ENCODE measurements around the gene KAT7.

KAT7 gene

GRCh38 chr17:49848019-49848473 lies 59.6 kb downstream of the KAT7 start, which contains the start of gene TAC4:
Gene TAC4, minus strand, starts transcription at chr17:49848069. Its CDS starts 52 bp downstream, at chr17:49848017.
- TF ChIP-seq CTCF (conservative IDR thresholded peaks at IDR 0.05; ENCODE audit: low read depth): no peak
- H3K27ac ChIP-seq: no peak within 1 kb of the TSS
- CTCF ChIA-PET: interaction anchor here (0.5 kb wide), 1 partner anchor 292 kb away, joined by 3 read pairs; no protein-coding TSS in a partner anchor
- no peak for DNase-seq (ENCODE audit: low spot score)
- POLR2A ChIA-PET (ENCODE audit: low non-redundant PET): interaction anchor here (0.7 kb wide), 1 partner anchor 208 kb away, joined by 3 read pairs; the partner anchor contains the start of gene ITGA3

- no peak overlapping the region for H3K27ac ChIP-seq
- DNase-seq (ENCODE audit: low spot score): no peak
- TF ChIP-seq CTCF (conservative IDR thresholded peaks at IDR 0.05; ENCODE audit: low read depth): no peak
- ChIA-PET POLR2A (ENCODE audit: low non-redundant PET) (no interaction called here), CTCF (no interaction called here)
These were observed 60.3 kb downstream of the KAT7 start for GRCh38 chr17:49848739-49849138.

- no peak overlapping the region for H3K27ac ChIP-seq
- ChIA-PET CTCF (interaction anchor here (0.5 to 1.1 kb wide), 2 partner anchors 39 to 102 kb away, joined by 3 to 4 read pairs; no protein-coding TSS in a partner anchor), POLR2A (ENCODE audit: low non-redundant PET) (no interaction called here)
- TF ChIP-seq CTCF (conservative IDR thresholded peaks at IDR 0.05; ENCODE audit: low read depth): no peak
- no peak for DNase-seq (ENCODE audit: low spot score)
These were observed 61.7 kb downstream of the KAT7 start for GRCh38 chr17:49850218-49850610.

- TF ChIP-seq CTCF (conservative IDR thresholded peaks at IDR 0.05; ENCODE audit: low read depth): no peak
- ChIA-PET POLR2A (ENCODE audit: low non-redundant PET) (no interaction called here), CTCF (interaction anchor here (1.1 to 1.4 kb wide), 2 partner anchors 102 to 283 kb away, joined by 3 to 4 read pairs; no protein-coding TSS in a partner anchor)
- DNase-seq (ENCODE audit: low spot score): no peak
- H3K27ac ChIP-seq: no peak overlapping the region
These were observed 62.4 kb downstream of the KAT7 start for GRCh38 chr17:49850772-49851386.

GRCh38 chr17:49851387-49852291 lies 63.2 kb downstream of the KAT7 start:
- ChIA-PET POLR2A (ENCODE audit: low non-redundant PET) (no interaction called here), CTCF (interaction anchor here (0.5 to 1.4 kb wide), 4 partner anchors 79 to 284 kb away, joined by 3 to 6 read pairs (median 3); no protein-coding TSS in a partner anchor)
- TF ChIP-seq CTCF (conservative IDR thresholded peaks at IDR 0.05; ENCODE audit: low read depth): peak; percentile 69
- H3K27ac ChIP-seq: no peak overlapping the region
- no peak for DNase-seq (ENCODE audit: low spot score)

- ChIA-PET CTCF (interaction anchor here (1.0 to 1.2 kb wide), 3 partner anchors 8 to 141 kb away, joined by 3 to 5 read pairs (median 4); partner anchors contain the start of gene DLX3), POLR2A (ENCODE audit: low non-redundant PET) (no interaction called here)
- no peak overlapping the region for H3K27ac ChIP-seq
- no peak for DNase-seq (ENCODE audit: low spot score)
- no peak for TF ChIP-seq CTCF (conservative IDR thresholded peaks at IDR 0.05; ENCODE audit: low read depth)
These were observed 65.1 kb downstream of the KAT7 start for GRCh38 chr17:49853470-49854015.

Data from RWPE1 (cell line).